Stimulated activated CD4-positive, alpha-beta T cell treated with anti-CD3 and anti-CD28 coated beads, Interleukin-15, amount 100 ng/mL, for 24 hours (primary cell): ENCODE data around the gene RBMS1.
A peak's percentile ranks its signal among the peaks of the same experiment; 100 is the strongest.
"Not testable (repeated sequence)": the region's sequence is repeated elsewhere in the genome, so short reads cannot be mapped to it uniquely, and the experiment has no call there.

ENCODE experiments used
- DNase-seq: peaks from one replicate; pipeline ENCODE4 v3.0.0-alpha.2; 2020

The RBMS1 gene

DNA sequence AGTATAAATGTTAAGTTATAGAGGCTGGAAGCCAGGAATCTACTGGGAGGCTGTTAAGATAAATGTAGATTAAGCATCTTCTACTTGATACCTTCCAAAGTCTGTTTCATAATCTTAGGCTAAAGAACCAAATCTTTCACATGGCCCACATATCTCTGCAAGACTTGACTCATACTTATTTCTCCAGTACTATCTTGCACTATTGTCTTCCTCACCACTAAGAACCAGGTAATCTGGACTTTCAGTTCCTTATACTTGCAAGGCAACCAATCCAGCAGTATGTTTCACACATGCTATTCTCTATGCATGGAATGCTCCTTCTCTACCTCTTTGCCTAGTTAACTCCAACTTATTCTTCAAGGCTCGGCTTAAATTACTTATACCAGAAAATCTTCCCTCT is 62.2 kb downstream of the RBMS1 start:
- DNase-seq = no peak

DNA sequence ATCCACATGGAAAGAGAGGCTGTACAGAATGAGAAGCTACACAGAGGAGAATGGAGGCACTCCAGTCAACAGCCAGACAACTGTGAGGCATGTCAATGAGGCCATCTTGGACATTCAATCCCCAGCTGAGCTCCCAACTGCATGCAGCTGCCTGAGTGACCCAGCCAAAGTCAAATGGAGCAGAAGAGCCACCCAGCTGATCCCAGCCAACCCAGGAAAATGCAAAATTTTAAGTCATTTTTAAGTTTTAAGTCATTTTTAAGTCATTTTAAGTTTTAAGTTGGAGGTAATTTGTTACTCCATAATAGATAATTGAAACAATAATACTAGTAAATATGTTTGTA is 63.6 kb downstream of the RBMS1 start:
- no peak for DNase-seq

DNA sequence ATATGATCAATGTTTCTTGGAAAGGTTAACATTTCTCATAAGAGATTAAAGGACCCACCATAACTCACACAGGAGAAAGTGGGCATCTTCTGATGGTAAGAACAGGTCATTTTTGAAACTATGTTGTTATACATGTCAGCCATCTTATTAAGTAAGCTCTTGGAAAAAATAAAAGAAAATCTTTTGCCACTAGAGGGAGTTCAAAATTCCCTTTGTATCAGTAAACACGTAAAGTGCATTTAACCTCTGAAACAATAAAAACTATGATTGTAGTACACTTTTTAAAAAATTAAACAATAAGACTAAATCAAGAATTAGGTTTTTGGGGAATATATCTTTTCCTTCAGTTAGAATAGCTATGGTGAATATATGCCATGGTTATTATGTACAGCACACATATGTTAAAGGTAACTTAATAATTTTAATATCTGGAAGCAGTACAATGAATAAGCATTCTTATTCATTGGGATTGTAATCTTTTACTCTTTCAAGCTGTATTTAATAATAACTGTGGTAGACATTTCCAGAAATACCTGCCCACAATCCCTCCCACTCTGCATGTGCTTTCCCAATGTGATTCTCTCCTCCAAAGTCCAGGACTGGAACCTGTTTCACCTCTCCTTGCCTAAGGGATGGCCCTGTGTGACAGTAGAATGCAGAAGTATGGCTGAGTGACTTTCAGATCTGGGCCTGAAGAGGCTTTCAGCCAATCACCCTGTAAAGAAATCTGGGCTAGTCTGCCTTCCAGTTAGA is 64.2 kb downstream of the RBMS1 start:
- DNase-seq = no peak

DNA sequence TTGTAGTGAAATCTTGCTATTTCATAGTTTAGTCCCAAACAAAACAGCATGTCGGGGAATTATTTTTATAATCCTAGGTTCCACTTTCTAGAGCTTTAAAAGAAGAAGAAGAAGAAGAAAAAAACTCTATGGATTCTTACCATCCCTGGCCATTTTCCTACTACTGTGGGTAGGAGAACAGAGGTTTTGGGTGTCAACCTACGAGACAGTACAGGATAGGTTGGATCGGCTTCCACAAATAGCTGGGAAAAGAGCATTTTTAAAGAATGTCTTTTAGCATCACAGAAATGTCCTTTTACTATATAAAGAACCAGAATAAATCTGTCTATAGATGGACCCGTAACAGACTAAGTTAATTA is 65.2 kb downstream of the RBMS1 start:
- DNase-seq = no peak

DNA sequence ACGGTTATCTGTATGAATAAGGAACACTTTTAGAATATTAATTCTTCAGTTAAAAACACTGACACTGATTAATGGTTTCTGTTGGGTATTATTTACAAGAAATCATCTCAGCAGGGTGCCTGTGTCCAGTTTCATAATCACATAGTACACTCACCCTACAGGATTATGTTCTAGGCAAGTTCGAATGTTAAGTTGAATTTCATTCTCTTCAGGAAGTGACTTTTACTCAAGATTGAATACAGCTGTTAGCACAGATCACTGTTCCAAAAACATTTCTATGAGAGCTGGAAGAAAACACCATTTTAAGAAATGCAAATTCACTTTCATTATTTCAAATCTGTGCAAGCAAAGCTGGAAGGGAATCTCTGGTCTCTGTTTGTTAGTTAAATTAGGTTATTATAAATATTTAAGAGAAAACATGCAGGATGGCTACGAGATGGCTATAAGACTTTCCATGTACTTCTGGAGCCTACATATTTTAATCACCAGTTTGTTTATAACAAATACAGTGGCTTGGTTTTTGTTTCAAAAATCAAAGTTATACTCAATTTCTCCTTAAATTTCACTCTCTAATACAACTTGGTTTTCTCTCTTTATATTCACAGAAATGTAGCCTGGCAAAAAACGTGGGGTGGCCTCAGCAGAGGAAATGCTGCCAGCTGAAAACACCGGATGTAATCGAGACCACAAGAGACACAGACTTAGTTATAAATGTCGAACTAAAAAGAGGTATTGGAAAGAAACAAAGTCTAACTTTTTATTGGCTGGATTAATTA is 65.8 kb downstream of the RBMS1 start:
- DNase-seq = peak; percentile 53

DNA sequence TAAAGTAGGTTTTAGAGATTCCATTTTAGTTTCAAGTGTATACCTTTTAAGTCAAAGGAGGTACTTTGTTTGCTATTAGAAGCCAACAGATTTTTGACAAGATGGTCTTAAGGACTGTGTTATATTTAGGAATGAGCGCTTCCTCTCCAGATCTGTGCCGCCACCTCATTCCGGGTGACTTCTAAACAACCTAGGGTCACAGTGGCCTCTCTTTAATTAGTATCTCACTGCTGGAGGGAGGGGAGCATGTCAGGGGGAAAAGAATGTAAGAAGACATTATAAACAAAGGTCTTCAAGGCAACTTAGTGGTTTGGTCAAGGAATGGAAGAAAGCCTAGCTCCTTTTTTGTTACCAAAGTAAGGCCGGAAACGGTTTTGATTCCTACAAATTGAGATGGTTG is 67.0 kb downstream of the RBMS1 start:
- DNase-seq = no peak

DNA sequence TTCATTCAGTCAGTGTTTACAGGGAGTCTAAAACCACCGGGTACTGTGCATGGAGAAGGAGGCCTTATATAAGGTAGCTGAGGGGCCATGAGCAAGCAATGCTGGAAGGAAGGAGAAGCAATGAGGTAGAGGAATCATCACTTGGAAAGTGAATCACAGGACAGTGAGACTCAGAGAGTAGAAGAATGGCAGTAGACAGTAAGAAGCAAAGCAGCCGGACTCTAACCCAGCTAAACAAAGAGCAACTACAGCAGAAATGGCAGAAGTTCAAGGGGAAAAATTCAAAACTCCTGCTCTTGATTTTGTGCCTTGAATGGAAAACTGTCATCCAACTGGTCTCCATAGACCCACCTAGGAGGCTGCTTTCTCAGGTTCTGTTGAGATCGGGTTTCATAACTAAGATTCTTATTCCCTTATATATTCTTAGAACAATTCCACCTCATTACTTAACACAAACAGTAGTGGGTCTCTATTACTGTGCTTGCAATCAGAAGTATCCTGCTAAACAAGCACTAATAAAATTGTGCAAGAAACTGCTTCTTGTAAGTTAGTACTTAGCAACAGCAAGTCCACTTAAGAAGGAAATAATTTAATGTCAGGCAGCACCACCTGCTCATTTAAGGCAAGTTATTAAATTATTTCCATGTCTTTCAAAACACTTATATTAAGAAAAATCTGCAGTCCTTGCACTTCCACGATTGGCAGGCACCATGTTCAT is 68.0 kb downstream of the RBMS1 start:
- DNase-seq = no peak

DNA sequence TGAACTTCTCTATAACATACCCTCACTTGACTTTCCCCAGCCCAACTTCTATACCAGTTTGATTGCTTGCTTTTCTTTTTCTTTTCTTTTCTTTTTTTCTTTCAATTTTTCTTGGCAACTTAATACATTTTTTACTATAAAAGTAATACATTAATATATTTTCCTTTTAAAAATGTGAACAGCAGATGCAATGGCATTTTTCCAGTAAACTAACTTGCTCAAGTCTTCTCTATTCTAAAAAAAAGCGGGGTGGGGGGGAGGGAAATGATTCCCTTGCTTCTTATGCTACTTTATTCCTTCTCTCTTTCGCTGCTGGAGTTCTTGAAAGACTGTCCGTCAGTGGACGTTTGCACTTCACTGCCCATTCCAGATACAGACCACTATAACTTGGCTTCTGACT is 70.5 kb downstream of the RBMS1 start:
- no peak for DNase-seq

DNA sequence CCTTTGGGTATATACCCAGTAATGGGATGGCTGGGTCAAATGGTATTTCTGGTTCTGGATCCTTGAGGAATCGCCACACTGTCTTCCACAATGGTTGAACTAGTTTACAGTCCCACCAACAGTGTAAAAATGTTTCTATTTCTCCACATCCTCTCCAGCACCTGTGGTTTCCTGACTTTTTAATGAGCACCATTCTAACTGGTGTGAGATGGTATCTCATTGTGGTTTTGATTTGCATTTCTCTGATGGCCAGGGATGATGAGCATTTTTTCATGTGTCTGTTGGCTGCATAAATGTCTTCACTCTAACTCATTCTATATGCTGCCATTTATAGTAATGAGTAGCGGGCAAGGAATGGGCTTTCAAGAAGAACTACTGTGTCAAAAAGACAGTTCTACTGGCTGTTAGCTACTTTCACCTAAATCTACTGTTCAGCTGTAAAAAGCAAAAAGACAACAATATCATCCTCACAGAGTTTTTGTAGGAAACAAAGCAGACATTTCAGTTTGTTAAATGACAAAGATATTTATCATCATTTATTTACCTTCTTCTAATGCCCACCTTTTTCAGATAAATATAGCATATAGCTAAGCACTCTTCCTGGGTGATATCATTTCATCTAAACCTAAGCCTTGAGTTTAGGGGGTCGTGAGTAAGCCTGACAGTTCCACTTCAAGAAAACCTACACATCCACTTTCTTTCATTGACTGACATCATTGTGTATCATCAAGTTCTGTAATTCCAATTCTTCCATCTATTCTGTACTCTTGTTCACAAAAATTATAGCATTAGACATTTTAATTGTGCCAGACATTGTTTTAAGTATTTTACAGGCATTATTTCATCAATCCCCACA is 71.7 kb downstream of the RBMS1 start:
- not testable (repeated sequence) for DNase-seq

DNA sequence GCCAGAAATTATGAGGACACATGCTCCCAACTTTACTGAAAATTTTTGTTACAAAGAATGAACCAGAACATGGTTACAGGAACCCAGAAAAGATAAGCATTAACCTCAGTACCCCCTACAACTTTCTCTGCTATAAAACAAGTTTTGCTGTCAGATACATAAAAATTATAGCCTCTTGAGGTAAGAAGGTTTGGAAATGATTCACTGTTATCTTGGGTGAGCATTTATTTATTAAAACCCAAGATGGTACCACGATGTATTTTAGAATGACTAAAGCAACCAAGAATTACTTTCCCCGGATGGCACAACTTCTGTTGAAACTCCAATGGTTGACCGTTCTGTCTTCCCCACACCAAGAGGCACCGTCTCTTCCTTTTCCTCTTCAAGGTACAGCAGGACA is 72.9 kb downstream of the RBMS1 start:
- no peak for DNase-seq

DNA sequence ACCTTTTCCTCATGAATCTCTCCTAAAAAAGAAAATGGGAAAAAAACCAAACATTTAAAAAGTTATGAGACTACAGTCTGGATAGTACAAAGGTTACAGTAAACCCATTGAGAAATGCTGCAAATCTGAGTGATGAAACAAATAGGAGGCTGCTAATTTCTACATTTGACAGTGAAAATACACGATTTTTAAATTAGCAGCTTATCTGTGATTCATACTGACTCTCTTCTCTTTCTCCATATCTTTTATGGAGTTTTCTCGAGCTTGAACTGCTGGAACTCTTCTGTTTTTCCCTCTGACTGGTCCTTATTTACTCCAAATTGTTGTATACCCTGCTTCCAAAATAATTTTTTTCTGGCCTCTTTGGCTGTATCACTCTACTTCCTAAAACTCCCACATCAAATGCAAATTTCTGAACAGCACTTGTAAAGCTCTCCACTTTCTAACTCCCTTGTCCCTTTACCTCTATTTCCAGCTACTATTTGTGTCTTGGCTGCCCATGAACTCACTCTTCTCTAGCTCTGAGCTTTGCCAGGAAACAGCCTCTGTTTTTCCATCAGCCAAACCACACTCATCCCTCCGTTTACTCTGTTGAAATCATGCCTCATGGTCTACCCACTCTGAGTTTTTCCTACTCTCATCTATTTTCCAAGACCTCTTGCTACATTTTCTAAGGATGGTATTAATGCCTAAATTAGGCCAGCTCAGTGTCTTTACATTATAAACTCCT is 73.7 kb downstream of the RBMS1 start:
- DNase-seq = no peak

DNA sequence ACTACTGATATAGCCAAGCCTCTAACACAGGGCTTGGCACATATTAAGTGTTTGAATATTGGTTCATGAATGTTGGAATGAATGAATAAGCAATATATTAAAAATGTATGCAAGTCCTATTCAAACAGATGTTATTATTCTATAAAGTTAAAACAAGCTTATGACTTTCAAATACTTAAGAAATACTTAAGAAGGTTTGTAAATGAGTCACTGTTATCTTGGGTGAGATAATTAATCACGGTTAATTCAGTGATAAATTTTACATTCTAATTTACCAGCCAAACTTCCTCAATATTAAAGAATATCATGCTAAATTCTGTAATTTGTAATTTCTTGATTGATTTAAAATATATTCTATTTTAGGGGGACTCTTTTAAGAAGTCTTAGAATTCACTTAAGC is 74.8 kb downstream of the RBMS1 start:
- DNase-seq = no peak

DNA sequence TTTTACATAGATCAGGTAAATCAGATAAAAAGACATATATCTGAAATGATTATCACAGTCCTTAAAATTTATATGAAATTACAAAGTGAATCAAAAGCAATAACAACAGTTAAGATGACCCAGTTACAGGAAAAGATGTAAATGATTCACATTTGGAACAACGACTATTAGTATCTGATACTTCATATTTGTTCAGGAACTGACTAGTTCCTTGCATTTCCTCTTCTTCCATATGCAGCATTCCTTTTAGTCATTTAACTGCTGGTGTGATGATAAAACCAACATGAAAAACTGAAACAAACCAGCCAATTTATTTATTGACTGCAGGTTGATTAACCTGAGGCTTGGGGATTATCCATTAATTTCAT is 75.2 kb downstream of the RBMS1 start:
- no peak for DNase-seq

DNA sequence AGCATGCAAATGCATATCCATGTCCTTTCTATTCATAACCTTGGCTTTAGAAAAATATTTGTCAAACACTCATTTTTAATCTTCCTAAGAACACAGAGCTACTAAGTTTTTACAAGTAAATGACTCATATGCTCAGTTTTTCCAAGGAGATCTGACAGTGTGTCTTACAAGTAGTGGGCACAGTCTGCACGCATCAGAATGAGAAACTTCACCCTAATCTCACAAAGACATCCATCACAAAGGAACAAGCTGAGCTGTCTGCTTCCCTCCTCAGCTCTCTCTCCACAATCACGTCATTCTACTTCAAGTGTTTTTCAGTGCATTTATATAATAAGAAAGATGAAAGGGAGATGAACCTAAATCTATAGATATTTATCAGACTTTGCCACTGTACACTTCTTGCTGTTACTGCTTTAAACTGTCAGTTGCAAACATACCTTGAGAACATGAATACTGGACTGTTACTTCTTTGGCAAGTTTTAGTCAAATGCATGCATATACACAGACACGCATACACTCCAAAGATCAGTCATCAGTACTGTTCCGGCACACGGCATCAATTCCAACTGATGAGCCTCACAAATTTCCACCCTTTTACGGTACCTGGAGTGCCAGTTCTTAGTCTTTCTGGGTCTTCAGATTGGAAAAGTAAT is 75.7 kb downstream of the RBMS1 start:
- DNase-seq = peak; percentile 50

DNA sequence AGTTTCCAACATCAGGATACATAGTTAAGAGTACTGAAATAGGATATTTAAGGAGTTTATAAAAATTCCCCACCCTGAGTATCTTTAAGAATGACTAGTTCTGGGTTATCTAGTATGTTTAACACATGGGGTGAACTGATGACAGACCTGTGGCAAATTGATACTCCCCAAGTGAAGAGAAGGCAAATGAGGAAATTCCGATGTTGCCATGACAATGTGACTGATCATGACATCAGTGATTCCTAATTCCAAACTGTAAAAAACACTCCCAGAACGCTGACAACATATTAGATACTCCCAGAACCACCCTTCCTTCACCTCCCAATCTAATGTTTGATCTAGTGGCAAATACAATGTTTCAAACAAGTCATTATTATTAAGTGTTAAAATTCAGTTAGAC is 77.6 kb downstream of the RBMS1 start:
- DNase-seq = no peak

DNA sequence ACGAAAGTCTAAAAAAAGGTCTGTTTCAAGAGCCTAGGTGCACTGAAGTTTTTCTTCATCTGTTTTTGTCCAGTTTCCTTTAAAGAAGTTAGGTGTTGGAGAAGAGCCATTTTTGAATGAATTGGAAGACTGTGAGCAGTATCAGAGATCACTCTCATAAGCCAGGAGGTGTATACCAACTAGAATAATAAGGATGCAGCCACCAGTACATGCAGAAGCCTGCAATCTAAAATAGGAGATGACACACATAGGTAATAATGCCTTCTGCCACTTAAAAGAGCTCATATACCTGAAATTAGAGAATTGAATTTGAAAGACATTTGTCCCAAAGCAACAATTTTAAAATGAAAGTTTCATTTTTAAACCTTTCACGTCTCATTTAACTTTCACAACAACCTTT is 81.7 kb downstream of the RBMS1 start:
- no peak for DNase-seq

DNA sequence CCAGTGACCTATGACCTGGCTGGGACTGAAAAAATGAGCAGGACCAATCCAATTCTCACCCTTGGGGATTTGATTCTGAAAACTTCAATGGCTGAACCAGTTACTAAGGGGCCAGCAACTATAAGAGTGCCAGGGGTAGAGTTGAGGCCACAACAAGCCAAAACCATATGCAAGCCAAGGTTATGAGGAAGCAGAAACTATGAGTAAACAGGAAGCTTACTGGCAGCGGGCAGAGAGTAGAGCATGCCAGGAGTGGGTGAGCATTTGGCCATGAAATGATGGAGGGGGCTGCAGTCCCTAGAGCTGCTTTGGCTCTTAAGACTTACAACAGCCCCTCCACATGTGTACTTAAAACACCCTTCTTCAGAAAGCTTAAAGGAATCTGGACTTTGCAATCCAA is 82.4 kb downstream of the RBMS1 start:
- peak; percentile 39 for DNase-seq

DNA sequence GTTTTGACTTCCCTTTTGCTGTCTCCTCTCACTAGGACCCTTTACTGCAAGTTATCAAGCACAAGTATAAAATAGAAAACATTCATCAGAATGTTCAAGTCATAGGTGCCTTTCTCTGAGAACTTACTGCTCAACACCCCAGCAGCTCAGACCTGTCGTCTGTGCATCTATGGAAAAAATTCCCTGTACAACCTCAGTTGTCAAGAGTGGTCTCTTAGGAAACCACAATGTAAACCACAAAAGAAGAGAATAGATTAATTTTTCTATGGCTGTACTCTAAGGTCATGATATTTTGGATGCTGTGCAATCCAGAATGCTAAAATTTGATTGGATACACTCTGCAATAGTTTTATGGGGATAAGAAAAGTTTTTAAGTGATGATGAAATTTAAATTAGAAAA is 84.1 kb downstream of the RBMS1 start:
- DNase-seq = no peak

DNA sequence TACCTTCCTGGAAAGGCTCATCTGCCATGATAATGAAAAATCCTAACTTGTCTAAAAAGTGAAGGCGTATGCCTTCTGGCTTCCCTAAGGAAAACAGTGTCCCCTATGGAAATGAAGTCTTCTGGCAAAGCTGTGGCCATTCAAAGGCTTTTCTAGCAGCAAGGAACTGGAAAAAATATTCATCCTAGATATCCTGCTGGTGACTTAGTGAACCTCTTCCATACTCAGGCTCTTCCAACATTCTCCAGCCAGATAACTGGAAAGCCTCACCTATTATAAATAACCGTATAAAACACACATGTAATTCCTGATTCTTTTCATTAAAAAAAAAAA is 84.7 kb downstream of the RBMS1 start:
- no peak for DNase-seq

DNA sequence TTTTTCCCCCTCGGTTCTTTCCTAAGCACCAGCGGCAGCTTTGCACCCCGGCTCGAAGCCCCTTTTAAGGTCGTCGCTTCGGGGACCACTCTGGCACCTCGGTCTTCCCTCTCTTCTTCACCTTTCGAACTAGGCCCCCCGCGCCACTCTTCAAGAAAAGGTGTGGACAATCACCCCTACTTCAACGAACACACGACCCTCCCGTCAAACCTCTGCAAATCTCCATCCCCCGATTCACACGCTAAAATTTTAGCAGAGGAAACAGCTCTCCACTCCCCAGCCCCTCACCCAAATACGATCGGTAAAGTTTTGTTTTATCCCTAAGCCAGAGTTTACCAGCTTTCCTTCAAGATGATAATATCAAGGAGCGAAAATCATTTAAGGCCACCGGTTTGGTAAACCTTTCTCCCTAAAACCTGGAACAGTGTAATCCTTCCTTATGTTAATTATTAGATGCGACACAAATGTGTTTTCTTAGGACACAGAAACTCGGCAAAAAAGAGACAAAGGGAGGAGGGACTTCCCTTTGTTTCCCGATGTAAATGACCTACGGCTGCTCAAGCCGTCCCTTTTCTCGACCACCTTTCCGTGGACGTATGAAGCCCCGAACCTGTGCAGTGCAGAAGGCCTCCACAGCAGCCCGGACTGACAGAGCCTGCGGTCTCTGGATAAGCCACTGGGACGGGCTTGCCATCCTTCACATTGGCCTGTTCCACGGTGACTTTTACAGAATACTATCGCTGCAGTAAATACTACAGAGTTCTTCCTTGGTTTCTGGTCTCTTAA is 85.2 kb downstream of the RBMS1 start:
- no peak for DNase-seq
